ENCODE data around the gene ZFYVE28. TPM values are rescaled to one million over a fixed set of nuclear protein-coding genes. Genes with fewer than 3 reads are reported as not detected.

The ZFYVE28 gene
- total RNA-seq, 1 donor from 2014 or later, result 6.7 TPM

DNA sequence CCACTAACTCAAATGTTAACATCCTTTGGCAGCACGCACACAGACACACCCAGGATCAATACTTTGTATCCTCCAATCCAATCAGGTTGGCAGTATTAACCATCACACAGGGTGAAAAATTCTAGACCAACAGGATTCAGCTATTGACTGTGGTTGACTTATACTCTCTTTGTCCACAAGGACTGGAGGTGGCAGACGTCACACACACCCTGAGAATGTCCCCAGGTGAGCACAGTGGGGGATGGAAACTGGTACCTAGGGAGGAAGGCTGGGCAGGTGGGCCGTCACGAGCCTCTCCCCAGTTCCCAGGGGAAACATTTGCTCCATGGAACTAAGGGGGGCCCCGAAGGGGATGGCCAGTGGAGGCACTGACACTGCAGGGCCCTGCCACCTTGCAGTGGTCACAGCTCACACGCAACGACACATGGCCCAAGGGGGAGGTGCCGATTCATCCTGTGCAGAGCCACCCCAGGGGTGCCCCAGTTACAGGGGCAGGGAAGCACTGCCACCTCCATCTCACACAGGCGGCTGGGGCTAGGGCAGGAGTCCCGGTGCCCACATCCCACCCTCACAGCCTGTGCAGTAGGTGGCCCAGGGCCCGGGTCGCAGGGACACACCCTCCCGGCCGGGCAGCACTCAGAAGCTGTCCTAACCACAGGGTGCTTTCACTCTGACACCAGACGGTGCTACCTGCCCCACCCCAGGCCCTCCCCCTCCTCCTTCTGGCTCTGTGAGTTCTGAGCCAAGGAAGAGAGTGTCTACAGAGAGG is 17.4 kb downstream of the ZFYVE28 start:
- DNase-seq (no peak), ATAC-seq (ENCODE audit: poor library complexity) (no peak)
- intact Hi-C loops (cut with DNase I), result no loop called here

DNA sequence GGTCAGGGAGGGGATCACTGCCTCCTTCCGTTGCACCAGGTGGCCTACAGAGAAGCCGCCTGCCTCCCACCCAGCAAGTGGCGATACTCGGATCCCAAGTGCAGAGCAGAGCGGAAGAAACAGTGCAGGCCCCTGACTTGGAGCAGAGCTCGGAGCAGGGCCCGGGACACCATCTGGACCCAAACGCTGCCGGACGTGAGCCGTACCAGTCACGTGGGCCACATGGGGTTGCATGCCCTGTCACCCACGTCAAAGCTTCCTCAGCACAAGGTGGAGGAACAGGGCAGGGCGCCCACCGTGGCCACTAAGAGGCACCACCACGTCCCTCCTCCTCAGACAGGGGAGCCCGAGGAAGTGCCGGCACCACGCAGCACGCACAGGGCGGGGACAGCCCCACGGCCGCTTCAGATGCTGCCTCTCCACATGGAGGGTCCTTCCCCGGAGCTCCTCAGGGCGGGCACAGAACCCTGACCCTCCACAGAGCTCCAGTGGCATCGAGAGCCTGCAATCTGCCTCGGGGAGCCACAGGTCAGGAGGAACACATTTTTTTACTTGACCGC is 18.7 kb downstream of the ZFYVE28 start:
- ATAC-seq (ENCODE audit: poor library complexity) (no peak), DNase-seq (no peak)
- intact Hi-C loops (cut with DNase I), result no loop called here

DNA sequence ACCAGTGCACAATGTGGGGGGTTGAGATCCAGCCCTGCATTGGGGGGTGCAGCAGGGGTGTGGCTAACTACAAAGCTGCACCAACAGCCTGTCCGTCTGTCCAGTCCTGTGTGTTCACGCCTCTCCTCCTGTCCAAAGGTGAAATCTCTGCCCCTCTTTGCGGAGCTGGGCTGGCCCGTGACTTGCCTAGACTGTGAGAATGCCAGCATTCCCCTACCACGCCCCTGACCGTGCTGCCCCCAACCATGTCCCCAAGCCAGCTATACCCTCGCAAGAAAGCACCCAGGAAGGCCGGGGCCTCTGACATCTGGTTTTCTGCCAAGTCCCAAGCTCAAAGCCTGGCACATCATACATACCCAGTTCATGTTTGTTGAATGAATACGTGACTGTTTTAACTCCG is 19.2 kb downstream of the ZFYVE28 start:
- intact Hi-C loops (cut with DNase I), result no loop called here
- DNase-seq, result no peak
- no peak for ATAC-seq (ENCODE audit: poor library complexity)

DNA sequence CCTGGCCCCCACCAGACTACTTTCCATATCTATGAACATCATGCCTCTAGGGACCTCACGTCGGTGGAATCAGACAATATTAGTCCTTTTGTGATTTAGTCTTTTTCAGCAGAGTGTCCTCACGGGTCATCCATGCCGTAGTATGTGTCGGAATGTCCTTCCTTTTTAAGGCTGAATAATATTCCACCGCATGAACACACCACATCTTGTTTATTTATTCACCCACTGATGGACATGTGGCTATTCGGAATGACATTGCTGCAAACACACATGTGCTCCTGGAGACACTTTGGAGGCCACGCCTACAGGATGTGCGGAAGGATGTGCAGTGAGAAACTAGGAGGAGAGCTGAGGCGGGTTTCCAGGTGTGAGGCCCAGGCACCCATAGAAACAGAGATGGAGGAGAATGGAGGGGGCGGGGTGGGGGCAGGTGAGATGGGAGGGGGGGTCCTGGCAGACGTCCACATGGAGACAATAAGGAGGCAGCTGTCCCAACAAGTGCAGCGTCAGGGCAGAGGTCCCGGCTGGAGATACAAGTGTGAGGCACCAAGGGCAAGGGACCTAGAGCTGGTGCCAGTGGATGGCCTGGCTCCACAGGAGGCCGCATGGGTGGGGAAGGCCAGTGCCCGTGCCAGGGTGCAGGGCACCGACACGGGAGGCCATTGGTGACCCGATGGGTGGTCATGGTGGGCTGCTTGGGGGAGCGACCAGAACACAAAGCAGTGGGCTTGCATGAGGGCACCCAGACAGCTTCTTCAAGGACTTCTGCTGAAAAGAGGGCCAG is 20.7 kb downstream of the ZFYVE28 start:
- intact Hi-C loops (cut with DNase I), result no loop called here
- DNase-seq (no peak), ATAC-seq (ENCODE audit: poor library complexity) (no peak)

DNA sequence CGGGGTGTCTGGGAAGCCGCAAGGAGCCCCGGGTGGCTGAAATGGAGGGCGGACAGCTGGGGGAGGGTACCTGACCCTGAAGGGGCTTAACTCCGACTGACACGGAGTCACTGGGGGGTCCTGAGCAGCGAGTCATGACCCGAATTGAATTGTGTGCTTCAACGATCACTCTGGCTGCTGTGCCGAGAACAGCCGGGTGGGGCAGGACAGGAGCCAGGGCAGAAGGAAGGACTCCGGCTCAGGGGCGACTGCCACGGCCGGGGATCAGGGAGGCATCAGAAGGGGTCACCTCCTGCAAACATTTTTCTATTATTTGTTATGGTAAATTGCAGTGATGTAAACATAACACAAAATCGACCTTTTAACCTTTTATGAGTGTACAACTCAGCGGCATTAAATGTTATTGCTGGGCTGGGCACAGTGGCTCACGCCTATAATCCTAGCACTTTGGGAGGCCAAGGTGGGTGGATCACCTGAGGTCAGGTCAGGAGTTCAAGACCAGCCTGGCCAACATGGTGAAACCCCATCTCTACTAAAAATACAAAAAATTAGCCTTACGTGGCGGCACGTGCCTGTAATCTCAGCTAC is 21.6 kb downstream of the ZFYVE28 start:
- DNase-seq (no peak), ATAC-seq (ENCODE audit: poor library complexity) (no peak)
- intact Hi-C loops (cut with DNase I), result no loop called here

DNA sequence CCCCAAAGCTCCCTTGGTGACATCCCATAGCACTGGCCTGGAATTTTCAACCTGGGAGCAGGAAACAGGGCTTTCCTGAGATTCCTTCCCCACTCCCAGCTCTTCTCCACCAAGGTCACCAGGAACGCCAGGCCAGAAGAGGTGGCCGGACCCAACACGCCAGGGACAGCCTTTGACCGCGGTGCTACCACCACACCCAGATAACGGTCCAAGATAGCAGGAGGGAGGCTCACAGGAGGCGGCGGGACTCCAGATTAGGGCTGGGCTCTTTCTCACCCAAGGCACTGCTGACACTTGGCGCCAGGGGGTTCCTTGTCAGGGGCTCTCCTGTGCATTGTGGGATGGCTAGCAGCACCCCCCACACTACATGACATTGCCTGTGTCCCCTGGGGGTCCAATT is 22.9 kb downstream of the ZFYVE28 start:
- ATAC-seq (ENCODE audit: poor library complexity), result no peak
- intact Hi-C loops (cut with DNase I), result no loop called here
- no peak for DNase-seq

DNA sequence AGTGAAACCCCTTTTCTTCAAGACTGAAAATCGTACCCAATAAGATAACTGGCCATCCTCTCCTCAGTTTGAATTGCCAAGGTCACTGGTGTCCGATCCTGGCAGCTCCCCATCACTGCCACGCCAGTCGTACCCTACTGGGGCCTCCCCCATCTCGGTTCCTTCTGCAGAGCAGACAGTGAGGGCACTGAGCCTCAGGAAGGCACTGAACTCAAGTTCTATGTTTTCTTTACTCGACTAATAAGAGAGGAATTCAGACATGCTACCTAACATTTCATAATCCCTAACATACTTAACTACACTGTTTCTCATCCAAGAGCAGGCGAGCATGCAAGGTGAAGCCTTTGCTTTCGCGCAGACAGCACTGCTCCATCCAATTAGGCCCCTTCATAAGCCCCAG is 23.4 kb downstream of the ZFYVE28 start:
- intact Hi-C loops (cut with DNase I), result no loop called here
- ATAC-seq (ENCODE audit: poor library complexity) (no peak), DNase-seq (no peak)

DNA sequence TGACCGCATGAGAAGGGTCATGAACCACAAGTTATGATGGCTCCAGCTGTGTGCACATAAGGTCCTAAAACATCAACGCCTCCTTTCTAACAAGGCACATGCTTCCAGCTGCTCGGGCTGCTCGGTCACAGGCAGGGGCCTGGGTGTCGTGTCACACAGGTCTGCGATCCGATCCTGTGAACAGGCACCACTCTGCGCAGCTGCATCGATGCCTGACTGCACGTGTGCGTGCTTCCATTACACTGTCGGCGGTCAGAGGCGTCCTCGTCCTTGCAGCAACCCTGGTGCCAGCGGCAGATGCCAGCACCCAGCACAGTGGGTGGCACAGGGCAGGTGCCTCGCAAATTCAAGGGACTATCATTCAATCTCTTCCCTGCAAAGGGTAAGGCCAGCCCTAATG is 23.9 kb downstream of the ZFYVE28 start:
- DNase-seq (no peak), ATAC-seq (ENCODE audit: poor library complexity) (no peak)
- intact Hi-C loops (cut with DNase I), result no loop called here

DNA sequence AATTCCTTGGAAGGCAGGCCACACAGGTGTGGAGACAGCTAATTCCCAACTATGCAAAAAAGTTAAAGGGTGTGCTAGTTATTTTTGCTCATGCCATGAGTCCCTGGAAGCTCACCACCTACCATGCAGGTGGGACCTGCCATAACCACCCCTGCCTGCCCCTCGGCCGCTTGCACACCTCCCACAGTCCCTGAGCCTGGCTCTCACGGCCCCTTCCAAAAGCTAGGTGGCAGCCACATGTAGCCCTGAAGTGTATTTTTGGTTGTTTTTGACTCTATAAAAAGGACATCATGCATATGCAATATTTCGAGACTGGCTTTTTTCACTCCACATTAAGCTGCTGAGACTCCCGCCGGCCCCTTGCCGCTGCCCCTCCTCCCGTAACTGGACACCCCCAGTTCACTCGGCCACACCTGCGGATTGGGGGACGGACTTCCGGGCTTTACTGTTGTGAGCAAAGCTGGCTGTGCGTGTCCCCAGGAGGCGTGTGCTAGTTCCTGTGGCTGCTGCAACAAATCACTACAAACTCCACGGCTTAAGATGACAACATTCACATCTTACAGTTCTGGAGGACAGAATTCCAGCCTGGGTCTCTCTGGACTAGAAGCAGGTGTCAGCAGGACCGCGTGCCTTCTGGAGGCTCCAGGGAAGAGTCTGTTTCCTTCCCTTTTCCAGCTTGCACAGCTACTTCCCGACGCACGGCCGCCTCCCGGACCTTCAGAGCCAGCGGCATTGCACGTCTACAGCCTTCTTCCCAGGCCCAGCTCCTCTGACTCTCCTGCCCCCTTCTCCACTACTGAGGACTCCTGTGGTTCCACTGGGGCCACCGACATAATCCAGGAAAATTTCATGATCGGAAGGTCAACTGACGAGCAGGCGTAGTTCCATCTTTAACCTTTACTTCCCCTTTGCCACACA is 24.8 kb downstream of the ZFYVE28 start:
- DNase-seq, result no peak
- intact Hi-C loops (cut with DNase I), result no loop called here

DNA sequence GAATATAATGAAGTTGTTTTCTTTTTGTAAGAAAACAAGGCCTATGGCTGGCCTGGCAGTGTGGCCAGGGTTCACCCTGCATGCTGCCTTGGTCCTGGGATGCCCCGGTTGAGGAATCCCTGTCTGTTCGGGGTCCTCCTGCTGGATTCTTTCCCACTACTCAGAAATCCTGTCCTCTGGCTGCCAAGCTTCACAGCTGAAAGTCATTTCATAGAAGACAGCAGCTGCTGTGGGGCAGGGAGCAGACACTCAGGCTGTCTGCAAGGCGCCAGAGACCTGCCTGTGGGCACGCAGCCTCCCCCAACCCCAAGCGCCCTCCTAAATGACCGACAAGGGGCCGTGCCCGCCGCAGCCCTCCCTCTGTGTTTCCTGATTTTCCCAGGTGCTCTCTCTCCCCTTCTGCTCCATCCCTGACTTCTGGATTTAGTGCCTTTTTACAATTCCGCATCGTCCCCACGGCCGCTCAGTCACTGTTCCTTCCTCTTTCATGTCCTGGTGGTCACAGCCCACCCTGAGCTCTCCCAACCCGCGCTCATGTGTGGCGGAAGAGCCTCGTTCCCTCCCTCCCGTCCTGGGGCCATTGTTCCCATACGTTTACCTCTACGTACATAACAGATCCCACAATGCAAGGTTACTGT is 27.5 kb downstream of the ZFYVE28 start:
- intact Hi-C loops (cut with DNase I), result no loop called here

More for the DNA sequence above, 24.8 kb downstream of the ZFYVE28 start:
- ATAC-seq (ENCODE audit: poor library complexity), result peak; percentile 40

DNA sequence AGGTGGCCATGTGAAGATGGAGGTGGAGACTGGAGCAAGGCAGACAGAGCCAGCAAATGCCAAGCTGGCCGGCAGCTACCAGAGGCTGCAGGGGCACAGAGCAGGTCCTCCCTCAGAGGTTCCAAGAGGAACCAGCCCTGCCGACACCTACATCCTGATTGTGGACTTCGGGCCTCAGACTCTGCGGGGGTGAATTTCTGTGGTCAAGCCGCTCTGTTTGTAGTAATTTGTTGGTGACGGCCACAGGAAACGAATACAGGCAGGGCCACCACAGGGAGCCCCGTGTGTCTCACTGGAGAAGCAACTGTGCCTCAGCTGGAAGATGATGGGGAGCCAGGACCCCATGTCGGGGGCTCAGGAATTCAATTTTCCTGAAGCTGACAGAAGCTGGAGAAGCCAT is 28.3 kb downstream of the ZFYVE28 start:
- intact Hi-C loops (cut with DNase I), result no loop called here
- no peak for ATAC-seq (ENCODE audit: poor library complexity)
- DNase-seq, result no peak

More for the DNA sequence above, 27.5 kb downstream of the ZFYVE28 start:
- ATAC-seq (ENCODE audit: poor library complexity) (no peak), DNase-seq (no peak)

DNA sequence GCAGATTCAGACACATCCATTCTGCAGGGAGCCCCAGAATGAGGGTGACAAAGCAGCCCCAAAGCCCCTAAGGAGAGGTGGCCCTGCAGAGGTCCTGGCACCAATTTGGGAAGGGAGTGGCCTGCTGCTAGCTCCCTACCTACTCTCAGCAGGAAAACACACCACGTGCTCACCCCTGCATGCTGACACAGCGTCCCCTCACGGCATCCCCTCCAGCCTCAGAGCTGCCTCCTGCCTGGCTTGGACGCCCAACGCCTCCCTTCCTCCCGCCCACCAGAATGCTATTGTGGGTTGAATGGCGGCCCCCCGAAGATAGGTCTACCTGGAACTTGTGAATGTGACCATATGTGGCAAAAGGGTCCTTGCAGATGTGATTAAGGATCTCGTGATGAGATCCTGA is 28.8 kb downstream of the ZFYVE28 start:
- ATAC-seq (ENCODE audit: poor library complexity), result no peak

DNA sequence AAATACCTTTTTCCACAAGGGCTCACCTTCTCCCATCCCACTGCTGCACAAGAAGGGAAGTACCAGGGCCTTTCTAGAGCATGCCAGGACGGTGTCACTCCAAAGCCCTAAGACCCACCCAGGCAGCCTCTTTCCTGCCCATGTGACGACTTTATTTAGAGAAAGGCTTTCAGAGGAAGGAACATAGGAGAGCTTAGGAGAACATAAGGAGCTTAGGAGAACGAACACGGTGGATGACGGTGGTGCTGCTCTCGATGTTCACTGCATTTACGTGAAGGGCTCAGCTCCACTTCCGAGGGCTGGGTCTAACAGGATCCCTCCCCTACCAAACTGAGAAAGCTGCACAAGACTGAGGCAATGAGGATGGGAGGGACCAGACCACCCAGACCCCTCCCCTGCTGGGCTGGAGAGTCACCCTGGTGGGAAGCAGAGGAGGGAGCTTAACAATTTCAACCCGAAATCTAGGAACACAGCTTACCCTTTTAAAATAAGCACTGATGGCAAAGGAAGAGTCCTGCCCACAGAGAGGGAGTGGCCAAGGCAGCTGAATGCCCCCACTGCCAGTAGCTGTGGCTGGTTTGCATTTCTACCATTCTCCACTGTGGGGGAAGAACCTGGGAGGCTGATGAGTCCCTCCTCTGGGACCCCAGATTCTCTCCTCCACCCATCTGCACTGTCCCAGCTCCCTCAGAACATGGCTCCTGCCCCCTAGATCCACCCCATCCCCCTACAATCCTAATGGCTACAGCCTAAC is 29.8 kb downstream of the ZFYVE28 start:
- DNase-seq (no peak), ATAC-seq (ENCODE audit: poor library complexity) (no peak)
- intact Hi-C loops (cut with DNase I), result no loop called here

More for the DNA sequence above, 28.8 kb downstream of the ZFYVE28 start:
- DNase-seq, result no peak
- intact Hi-C loops (cut with DNase I), result no loop called here

DNA sequence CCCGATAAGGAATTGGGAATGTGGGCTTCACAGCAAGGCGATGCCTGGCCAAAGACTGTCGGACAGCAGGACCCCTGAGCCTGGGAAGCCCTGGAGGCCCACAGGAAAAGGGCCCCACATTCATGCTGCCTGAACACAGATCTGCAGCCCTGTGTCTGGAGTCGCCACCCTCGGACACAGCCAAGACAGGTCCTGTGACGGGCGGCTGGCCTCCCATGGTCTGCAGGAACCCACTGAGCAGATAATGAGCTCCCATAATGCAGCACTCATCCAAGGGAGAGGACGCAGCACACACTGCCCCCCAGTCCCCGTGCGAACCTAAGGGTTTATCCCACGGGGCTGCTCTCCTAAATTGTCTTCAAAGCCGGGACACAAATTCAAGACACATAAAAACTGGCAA is 30.6 kb downstream of the ZFYVE28 start:
- no peak for ATAC-seq (ENCODE audit: poor library complexity)
- DNase-seq, result no peak
- intact Hi-C loops (cut with DNase I), result no loop called here

DNA sequence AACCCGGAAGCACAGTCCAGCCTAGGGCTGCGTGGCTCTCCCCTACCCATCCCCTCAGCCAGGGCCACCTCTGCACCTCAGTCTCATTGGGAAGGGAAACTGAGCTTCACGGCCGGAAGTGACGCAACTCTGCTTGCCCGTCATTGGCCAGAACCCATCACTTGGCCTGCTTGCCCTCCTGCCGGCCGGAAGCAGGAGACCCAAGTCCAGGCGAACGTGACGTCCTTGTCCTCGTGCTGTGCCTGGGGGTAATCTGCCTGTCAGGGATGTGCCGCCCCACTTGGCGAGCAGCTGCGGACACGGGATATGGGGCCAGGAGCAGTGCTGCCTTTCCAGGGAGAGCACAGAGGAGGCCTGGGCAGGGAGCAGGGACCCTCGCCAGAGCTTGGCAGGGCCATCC is 31.2 kb downstream of the ZFYVE28 start:
- ATAC-seq (ENCODE audit: poor library complexity), result no peak
- no peak for DNase-seq
- intact Hi-C loops (cut with DNase I), result no loop called here

DNA sequence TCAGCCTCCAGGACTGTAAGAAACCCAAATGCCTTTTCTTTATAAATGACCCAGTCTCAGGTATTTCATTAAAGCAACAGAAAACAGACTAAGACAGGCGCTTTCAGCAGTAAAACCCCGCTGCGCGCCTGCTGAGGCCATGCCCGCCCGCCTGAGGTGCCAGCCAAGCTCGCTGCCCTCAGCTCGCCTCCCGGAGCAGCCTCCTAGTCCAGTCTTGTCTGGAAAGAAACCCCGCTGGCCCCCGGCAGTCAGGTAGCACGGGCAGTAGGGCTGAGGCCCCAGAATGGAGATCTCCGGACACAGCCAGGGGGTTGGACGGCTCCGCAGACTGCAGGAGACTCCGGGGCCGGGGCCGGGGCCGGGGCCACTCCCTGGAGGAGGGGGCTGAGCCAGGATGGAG is 31.7 kb downstream of the ZFYVE28 start:
- intact Hi-C loops (cut with DNase I), result no loop called here

DNA sequence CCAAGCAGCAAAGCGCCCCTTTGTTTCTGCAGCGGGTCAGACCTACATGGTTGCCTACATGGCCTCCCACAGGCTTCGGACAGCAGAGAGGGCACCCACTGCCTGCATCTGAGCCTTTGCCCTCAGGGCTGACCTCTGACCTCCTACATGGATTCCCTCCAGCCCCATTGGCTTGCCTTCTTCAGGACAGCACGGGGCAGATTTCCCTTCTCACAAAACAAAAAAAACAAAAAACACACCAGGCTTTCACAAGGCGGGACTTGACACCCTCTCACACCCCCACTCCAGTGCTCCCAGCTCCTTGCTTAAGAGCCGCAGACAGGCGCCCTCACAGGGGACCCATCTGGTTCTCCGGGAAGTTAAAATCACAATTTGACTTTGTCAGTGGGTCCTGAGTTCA is 32.9 kb downstream of the ZFYVE28 start:
- ATAC-seq (ENCODE audit: poor library complexity) (no peak), DNase-seq (no peak)
- intact Hi-C loops (cut with DNase I), result no loop called here

More for the DNA sequence above, 31.7 kb downstream of the ZFYVE28 start:
- no peak for DNase-seq
- ATAC-seq (ENCODE audit: poor library complexity), result no peak
